AG09319 (cell line): ENCODE results near the gene TTC9.

Experiments used
- DNase-seq: peaks from one replicate; pipeline ENCODE4 v3.0.0-alpha.2; 2010; ENCODE audit warnings: low read depth; ENCODE audit errors: extremely low read depth
- CTCF ChIP-seq: IDR thresholded peaks from 2 replicates; pipeline ENCODE4 v1.5.1; 2011; ENCODE audit warnings: low read depth, mild to moderate bottlenecking, inconsistent platforms, low read length, moderate library complexity

The TTC9 gene

GRCh38 chr14:70654632-70655031, 12.9 kb downstream of the TTC9 start:
- DNase-seq = no peak

GRCh38 chr14:70655110-70655826, 13.6 kb downstream of the TTC9 start:
- DNase-seq = no peak
- TF ChIP-seq CTCF = no peak

More at GRCh38 chr14:70654632-70655031, 12.9 kb downstream of the TTC9 start:
- no peak for TF ChIP-seq CTCF

GRCh38 chr14:70658899-70659298, 17.2 kb downstream of the TTC9 start:
- no peak for DNase-seq
- TF ChIP-seq CTCF = no peak

- no peak for TF ChIP-seq CTCF
- no peak for DNase-seq
Observed at GRCh38 chr14:70660967-70661893, 19.5 kb downstream of the TTC9 start.

- TF ChIP-seq CTCF = no peak
- DNase-seq = no peak
Observed at GRCh38 chr14:70662080-70662479, 20.4 kb downstream of the TTC9 start.

- TF ChIP-seq CTCF = no peak
- DNase-seq = no peak
Observed at GRCh38 chr14:70662816-70663215, 21.1 kb downstream of the TTC9 start.

GRCh38 chr14:70663707-70664179, 22.0 kb downstream of the TTC9 start:
- no peak for DNase-seq

More at GRCh38 chr14:70663707-70664179, 22.0 kb downstream of the TTC9 start:
- TF ChIP-seq CTCF = no peak
